ENCODE results near the gene C17orf75.

C17orf75 gene

DNA sequence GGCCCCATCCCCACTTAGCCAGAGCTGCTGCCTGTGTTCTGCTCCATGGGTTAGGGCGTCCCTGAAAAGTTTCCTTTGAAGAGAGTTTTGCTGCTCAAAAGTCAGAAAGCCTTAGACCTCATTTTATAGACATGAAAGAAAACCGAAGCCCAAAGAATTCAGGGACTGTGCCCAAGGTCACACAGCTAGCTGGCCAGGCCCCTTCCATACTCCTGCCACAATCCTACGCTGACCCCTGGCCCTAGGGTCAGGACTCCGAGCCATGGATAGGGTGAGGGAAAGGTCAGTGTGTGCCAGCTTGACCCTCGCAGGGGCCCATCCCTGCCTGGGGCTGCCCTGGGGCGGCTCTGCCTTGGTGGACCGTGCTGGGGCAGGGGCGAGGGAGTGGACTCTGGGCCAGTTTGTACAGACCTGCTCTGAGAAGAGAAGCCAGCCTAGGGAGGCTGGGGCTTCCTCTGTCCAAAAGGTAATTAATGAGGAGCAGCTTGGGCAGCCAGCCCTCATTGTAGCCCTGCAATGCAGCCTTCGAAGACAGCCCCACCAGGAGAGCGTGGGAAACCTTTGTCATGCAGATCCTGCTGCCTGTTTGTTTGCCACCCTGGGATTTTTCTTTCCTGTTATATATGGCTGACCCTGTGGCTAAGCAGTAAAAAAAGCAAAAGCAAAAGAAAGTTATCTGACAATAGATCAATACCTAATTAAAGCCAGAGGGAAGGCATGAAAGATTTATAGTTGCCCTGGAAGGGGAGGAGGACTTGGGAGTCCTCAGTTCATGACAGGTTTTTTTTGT lies 38.9 kb downstream of the C17orf75 start:
- DNase-seq: no peak

DNA sequence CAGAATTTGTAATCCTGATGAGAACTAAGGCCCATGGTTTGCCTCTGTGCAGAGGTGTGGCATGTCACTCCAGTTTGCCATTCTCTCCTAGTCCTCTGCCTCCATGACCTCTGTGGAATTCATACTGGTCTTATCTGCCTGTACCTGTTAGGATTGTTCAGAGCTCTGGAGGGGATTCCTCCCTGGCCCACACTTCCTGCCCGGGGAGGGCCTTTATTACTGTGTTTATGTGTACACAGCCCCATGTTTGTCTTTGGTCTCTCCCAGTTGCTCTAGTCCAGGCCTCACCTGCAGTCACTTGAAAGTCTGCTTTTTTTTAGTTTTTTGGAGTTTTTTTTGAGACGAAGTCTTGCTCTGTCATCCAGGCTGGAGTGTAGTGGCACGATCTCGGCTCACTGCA lies 39.9 kb downstream of the C17orf75 start:
- DNase-seq: no peak

DNA sequence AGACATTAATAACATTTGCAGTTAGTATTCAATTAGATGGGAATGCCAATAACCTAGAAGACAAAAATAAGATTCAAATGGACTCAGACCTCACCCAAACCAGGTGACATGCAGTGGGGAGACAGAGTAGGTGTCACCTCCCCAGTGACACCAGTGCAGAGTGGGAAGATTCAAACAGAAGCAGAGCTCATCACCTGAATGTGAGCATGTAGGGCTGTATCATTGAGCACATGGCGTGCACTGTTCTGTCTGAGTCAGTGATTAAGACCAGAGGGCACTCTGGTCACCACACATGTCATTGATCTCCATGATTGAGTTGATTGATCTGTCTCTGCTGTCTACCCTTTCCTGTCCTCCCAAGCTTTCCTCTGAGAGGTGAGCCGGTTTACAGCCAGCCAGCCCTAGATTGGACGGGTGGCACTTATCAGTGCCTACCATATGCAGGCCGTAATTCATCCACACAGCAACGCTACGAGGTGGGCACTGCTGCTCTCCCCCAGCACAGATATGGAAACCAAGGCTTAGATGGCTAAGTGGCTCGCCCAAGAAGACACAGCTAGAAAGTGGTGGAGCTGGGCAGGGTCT lies 42.3 kb downstream of the C17orf75 start:
- DNase-seq: no peak

DNA sequence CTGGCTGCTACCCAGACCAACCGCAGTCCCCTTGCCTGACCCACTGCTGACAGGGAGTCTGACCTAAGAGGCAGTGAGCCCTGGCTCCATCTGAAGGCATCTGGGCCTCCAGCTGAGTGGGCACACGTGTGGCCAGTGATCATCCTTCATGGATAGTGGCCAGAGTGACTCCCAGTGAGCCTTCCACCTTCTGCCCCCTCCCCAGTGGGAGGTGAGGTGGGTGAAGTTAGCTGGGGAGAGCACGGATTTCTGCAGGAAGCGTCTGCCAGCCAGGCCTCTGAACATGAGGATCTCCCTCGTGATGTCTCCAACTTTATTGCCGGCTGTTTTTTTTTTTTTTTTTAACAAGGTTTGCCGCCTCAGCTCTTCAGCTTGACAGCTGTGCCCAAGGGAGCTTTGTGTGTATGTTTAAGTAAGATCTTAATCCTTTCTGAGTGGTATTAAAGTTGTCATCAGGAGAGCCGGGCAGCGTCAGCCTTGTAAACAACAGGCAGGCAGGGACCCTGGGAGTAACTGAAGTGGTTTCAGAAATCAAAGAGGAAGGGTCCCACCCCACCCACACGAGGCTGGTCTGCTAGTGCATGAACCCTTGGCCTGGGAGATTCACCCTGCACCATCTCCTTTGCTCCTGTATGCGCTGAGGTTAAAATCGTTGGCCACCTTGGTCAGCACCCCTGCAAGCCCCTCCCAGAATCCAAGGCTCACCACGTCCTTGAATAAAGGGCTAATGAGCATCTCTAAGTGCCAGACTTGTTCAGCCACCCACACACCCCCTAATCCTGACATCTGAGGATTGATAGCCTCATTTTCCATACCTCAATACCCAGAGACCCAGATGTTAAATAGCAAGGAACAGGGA lies 43.0 kb downstream of the C17orf75 start:
- DNase-seq: no peak

DNA sequence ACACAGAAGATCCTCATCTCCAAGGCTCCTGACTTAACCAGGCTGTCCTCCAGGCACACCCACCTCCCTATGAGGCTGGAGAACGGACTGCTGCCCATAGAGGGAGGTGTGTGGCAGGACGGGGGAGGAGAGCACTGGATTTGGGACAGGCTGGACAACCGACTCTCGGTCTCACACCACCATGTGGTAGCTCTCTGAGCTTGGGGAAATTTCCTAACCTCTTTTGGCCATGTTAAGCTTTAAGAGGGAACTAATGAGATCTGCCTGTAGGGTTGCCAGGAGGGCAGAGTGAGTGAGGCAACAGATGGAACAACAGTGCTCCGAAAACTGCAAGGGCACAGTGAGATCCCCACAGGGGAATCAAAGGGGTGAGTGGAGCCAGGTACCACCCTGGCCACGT lies 43.7 kb downstream of the C17orf75 start:
- no peak for DNase-seq

DNA sequence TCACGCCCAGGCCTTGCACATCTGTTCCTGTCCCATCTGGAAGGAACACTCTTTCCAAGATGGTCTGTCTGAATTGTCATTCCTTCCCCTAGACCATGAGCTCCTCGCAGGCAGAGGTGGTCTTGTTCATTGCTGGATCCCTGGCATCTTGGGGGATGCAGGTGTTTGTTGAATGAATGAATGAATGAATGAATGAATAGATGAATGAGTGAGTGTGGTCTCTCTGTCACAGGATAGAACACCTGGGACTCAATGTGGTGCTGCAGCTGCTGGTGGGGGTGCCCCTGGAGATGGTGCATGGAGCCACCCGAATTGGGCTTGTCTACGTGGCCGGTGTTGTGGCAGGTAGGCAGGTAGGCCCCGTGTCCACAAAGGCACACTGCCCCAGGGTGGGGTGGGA lies 44.1 kb downstream of the C17orf75 start:
- no peak for DNase-seq

DNA sequence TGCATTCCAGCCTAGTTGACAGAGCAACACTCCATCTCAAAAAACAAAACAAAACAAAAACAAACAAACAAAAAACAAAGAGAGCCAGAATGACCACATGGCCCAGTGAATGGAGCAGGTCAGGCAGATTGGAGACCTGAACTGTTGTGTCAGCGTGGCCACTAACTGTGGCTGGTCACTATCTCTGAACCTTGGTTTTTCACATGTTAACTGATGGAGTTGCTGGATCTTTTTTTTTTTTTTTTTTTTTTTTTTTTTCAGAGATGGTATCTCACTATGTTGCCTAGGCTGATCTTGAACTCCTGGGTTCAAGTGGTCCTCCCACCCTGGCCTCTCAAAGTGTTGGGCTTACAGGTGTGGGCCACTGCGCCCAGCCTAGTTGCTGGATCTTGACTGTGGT lies 44.5 kb downstream of the C17orf75 start:
- DNase-seq: no peak

DNA sequence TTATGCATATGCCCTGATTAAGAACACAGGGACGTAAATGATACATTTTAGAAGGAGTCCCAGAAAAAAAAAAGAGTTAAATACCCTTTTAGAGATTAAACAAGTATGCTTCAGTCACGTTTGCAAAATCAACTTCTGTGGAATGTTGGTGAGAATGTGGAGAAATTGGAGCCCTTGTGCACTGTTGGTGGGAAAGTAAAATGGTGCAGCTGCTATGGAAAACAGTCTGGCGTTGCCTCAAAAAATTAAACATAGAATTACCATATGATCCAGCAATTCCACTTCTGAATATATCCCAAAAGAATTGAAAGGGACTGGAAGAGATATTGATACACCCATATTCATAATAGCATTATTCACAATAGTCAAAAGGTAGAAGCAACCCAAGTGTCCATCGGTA lies 49.9 kb downstream of the C17orf75 start:
- no peak for DNase-seq

DNA sequence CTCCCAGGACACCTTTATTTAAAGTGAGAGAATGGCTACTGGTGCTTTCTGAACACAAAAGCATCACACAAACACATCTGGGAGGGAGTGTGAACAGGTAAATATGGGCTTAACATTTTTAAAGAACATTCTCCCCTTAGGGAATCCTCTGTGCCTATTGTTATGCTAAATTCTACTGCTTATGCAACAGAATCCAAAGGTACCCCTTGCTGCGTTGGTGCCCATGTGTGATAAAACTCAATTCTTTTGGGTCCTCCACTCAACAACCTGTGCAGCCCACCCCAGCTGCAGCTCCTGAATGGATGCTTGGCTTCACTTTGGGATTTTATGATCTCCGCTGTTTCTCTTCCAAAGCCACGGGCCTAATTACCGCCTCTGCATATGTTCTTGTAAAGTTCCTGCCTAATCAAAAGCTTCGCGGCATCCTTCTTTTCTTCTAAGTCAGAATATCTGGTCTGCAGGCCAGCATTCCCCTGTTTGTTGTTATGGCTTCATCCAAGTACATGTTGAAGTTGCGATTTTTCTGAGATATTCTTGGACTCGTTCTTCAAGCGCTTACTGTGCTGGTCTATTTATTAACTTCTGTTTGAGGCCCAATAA lies 52.4 kb downstream of the C17orf75 start:
- DNase-seq: no peak

DNA sequence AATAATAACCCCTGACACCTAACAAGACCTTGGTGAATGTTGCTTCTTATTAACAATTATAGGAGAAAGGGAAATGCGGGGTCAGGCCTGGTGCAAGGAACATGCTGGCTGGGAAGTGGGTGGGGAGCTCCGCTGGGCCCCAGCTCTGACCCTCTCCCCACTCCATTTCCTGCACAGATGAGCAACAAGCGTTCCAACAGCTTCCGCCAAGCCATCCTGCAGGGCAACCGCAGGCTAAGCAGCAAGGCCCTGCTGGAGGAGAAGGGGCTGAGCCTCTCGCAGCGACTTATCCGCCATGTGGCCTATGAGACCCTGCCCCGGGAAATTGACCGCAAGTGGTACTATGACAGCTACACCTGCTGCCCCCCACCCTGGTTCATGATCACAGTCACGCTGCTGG lies 53.4 kb downstream of the C17orf75 start:
- DNase-seq: no peak

DNA sequence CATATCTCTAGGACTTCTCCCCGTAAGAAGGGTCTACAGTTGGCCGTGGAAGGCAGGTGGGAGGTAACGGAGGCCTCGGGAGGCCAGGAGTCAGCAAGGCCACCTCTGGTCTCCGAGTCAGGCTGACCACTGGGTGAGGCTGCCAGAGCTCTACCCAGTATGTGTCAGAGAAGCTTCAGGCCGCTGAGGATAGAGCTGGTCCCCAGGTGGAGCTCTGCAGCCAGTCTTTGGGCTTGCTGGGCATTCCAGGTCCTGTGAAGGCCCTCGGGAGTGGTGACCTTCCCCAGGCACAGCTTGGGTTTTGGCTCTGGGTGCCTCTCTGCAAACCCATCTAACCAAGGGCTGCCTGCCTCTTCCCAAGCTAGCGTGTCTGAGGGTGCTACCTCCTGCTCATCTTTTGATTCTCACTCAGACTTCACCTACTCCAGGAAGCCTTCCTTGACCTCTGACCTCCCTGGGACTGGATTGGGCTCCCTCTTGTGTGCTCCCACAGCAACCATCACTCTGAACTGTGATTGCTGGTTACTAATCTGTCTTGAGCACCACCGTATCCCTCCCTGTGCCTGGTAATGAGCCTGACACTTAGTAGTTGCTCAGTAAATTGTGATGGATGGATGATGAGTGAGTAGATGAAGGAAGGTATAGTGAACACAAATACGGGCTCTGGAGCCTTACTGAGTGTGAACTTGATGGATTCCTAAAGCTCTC lies 54.0 kb downstream of the C17orf75 start:
- no peak for DNase-seq

DNA sequence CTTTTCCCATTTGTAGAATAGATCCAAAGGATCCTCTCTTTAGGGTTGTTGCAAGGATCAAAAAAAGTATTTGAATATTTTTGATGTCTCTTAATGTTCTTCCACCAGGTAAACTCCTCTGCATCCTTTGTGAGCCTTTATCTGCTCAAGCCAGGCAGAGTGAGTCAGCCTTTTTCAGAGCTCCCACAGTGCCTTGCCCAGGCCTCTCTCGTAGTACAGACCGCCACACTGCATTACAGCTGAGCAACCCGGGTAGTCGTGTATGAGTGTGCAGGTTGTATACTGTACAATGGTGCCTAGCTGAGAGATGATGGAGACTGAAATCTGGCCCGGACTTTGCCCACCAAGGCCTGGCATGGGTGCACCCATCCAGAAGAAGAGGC lies 55.5 kb downstream of the C17orf75 start:
- DNase-seq: no peak

DNA sequence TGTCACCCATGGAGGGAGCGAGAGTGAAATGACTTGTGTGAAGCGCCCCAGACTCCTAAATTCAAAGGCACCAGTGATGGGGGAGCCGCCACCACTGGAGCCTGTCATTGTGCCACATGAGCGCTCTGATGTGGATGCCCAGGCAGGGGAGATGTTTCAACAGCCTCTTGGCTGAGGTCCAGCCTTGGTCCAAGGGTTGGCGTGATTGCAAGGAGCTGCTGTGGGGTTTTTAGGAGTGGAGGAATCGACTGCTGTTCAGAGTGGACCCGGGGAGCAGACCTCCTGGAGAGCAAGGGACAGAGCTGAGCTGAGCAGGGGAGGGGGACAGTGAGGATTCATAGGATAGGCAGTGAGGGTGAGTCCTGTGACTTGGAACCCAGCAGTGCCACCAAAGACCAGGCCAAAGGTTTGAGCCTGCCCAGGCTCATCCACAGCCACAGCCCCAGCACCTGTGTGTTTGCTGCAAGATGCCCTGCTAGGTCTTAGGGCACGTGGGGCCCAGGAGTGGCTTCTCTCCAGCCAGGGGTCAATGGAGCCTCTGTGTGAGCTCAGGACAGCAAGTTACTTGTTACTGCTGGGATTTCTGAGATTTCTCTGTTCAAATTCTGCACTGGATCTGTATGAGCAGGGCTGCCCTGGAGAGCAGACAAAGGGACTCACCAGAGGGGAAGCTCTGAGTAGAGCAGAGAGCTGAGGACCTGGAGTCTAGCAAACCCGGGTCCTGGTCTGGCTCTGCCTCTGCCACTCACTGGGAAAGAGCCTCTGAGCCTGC lies 56.0 kb downstream of the C17orf75 start:
- DNase-seq: no peak

DNA sequence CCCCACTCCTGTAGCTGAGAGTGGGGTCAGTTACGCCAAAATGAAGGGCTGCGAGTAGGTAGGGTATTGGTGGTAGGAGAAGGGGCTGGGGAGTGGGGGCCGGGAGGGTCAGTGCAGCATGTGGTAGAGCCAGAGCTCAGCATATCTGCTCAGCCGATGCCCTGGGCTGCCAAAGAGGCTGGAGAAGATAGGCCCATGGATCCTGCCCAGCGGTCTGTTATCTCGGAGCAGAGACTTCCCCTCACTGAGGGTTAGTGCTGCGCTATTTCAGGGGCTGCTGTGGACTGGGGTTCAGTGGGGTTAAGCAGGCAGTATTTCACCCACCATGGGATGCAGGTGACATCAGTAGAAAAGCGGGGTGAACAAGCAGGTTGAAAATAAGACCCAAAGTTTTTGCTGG lies 56.7 kb downstream of the C17orf75 start:
- DNase-seq: no peak

DNA sequence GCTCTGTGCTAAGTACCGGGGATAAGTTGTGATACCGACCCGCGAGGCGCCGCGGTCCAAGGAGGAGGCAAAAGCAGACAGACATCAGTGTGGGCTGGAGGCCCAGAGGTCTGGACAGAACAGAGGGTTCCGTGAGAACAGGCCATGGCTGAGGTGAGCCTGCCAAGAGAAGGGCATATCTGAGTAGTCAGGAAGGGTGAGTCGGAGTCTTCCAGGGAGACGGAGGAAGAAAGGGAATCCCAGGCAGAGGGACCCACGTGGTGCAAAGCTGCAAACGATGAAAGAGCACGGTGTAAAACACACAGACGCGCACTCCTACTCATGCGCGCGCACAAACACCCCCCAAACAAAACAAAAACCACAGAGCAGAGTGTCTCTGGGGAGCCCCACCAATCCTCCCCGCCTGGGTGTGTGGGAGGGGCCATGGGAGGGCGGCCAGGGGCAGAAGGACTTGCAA lies 58.2 kb downstream of the C17orf75 start:
- DNase-seq: no peak

DNA sequence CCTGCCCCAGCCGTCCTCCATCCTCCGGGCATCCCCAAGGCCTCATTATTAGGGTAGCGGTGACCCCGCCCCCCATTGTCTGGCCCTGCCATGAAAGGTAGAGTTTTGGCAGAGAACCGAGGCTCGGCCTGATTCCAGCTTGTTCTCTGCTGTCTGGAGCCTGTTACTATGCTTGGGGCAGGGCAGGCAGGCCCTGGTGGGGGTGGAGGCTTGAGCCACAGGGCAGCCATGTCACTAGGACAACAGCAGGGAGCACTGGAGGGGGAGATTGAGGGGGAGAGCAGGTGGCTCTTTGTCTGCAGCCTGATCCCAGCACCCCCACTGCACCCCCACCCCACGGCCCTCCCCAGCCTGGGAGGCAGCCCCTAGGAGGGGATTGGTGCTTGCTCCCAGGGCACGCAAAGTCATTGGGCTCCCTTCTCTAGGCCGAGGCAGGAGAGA lies 60.9 kb downstream of the C17orf75 start:
- DNase-seq: no peak

DNA sequence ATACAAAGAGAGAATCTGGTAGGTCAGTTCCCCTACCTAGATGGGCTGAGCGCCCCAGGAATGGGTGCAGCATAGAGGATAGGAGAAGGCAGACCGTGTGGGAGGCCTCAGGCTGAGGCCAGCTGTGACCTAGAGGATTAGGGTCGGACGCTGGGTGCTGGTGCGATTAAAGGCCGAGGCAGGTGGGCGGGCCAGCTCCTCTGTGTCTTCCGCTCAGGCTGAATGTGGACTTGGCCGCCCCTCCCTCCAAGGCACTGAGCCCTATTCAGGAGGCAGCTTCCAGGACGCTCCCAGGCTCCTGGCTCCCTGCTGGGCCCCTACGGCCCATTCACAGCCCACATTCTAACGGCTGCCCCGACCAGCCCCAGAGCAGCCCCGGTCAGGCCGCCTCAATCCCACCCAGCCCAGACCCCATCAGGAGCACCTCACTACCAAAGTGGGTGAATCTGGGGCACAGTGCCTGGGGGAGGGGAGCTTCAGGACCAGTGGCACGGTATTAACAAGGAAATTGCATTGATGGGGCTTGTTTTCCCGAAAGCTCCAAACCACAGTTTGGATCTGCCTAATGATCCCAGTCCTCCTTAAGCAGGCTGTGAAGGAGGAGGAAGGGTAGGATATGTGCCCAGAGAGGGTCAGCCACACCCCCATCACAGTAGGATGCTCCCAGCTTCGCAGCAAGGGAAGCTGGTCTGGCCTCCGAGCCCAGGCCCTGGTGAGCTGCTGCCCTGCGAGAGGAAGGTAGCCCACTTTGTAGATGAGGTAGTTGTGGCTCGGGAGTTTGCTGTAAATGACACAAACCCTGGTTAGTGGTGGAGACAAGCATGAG lies 61.9 kb downstream of the C17orf75 start:
- no peak for DNase-seq

DNA sequence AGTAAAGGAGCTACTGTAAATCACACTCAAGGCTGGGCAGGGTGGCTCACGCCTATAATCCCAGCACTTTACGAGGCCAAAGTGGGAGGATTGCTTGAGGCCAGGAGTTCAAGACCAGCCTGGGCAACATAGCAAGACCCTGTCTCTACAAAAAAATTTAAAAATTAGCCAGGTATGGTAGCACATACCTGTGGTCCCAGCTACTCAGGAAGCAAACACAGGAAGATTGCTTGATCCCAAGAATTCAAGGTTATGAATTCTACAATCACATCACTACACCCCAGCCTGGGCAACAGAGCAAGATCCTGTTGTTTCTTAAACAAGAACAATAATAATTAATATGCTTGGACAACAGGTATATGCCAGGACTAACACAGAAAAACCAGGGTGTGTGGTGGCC lies 63.2 kb downstream of the C17orf75 start:
- no peak for DNase-seq
